Measurements from ENCODE around the gene KIF1B.

KIF1B gene

DNA sequence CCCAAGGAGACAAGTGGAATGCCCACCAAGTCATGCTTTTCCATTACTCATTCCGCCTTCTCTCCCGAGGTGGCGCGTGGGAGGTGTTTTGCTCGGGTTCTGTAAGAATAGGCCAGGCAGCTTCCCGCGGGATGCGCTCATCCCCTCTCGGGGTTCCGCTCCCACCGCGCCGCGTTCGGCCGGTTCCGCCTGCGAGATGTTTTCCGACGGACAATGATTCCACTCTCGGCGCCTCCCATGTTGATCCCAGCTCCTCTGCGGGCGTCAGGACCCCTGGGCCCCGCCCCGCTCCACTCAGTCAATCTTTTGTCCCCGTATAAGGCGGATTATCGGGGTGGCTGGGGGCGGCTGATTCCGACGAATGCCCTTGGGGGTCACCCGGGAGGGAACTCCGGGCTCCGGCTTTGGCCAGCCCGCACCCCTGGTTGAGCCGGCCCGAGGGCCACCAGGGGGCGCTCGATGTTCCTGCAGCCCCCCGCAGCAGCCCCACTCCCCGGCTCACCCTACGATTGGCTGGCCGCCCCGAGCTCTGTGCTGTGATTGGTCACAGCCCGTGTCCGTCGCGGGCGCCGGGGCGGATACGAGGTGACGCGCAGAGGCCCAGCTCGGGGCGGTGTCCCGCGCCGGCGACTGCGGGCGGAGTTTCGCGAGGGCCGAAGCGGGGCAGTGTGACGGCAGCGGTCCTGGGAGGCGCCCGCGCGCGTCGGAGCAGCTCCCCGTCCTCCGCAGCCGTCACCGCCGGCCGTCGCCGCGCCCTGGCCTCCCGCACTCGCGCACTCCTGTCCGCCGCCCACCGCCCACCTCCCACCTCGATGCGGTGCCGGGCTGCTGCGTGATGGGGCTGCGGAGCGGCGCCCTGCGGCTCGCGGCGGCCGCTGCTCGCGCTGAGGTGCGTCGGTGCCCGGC, at the start of gene KIF1B:
Gene KIF1B, plus strand, starts transcription at position 666 of the 906 bp plus-strand sequence. CDS start 21,759 bp downstream, outside the sequence.
- peak within 1 kb of the TSS; percentile 100 for H2AFZ ChIP-seq (ENCODE audit: low read depth, low read length, severe bottlenecking)
- H3K27ac ChIP-seq (ENCODE audit: low read depth, low read length) = no peak within 1 kb of the TSS

GRCh38 chr1:10160907-10161490, 49.4 kb upstream of the KIF1B start:
- Histone ChIP-seq H3K9me2 (replicated peaks; ENCODE audit: insufficient read depth, low read length) (no peaks in the 10 kb centered on the region), H3K4me3 (ENCODE audit: insufficient read depth, low read length, poor library complexity, severe bottlenecking) (no peak overlapping the region), H3K9me3 (ENCODE audit: insufficient read depth, low read length) (no peaks in the 10 kb centered on the region), H4K20me1 (ENCODE audit: low read depth, low read length) (no peaks in the 10 kb centered on the region), H3F3A (ENCODE audit: insufficient read depth) (no peaks in the 10 kb centered on the region), H3K4me2 (ENCODE audit: low read depth, low read length, poor library complexity, severe bottlenecking) (no peak overlapping the region), H3K27me3 (ENCODE audit: low read length) (no peaks in the 10 kb centered on the region), H3K9ac (ENCODE audit: low read length) (no peak overlapping the region), H3K79me2 (ENCODE audit: insufficient read depth, low read length) (no peaks in the 10 kb centered on the region), H3K27ac (ENCODE audit: low read depth, low read length) (no peak overlapping the region), H3K36me3 (ENCODE audit: low read length) (no peaks in the 10 kb centered on the region), H2AFZ (ENCODE audit: low read depth, low read length, severe bottlenecking) (no peak overlapping the region)
- TF ChIP-seq CTCF (IDR thresholded peaks at IDR 0.05; ENCODE audit: insufficient read depth, low read length, poor library complexity, severe bottlenecking) (no peak), EZH2phosphoT487 (conservative IDR thresholded peaks at IDR 0.05; ENCODE audit: low read length) (no peak)

More for the DNA sequence above, at the start of gene KIF1B:
- Histone ChIP-seq H3K4me2 (ENCODE audit: low read depth, low read length, poor library complexity, severe bottlenecking) (peak within 1 kb of the TSS; percentile 73), H3K9ac (ENCODE audit: low read length) (peak within 1 kb of the TSS; percentile 72), H3K9me2 (replicated peaks; ENCODE audit: insufficient read depth, low read length) (no peaks in the 10 kb centered on the region), H3K4me3 (ENCODE audit: insufficient read depth, low read length, poor library complexity, severe bottlenecking) (peak within 1 kb of the TSS; percentile 87), H3K9me3 (ENCODE audit: insufficient read depth, low read length) (no peaks in the 10 kb centered on the region), H3K27me3 (ENCODE audit: low read length) (no peaks in the 10 kb centered on the region), H4K20me1 (ENCODE audit: low read depth, low read length) (no peaks in the 10 kb centered on the region), H3F3A (ENCODE audit: insufficient read depth) (peaks cover 3% of the 10 kb centered on the region; the same call in 1 of the 2 replicates), H3K79me2 (ENCODE audit: insufficient read depth, low read length) (no peaks in the 10 kb centered on the region), H3K36me3 (ENCODE audit: low read length) (no peaks in the 10 kb centered on the region)
- TF ChIP-seq EZH2phosphoT487 (conservative IDR thresholded peaks at IDR 0.05; ENCODE audit: low read length) = no peak
- TF ChIP-seq CTCF (IDR thresholded peaks at IDR 0.05; ENCODE audit: insufficient read depth, low read length, poor library complexity, severe bottlenecking) = peak; percentile 96

- Histone ChIP-seq H3K9ac (ENCODE audit: low read length) (no peak overlapping the region), H3K36me3 (ENCODE audit: low read length) (no peaks in the 10 kb centered on the region), H4K20me1 (ENCODE audit: low read depth, low read length) (no peaks in the 10 kb centered on the region), H3K9me3 (ENCODE audit: insufficient read depth, low read length) (no peaks in the 10 kb centered on the region), H2AFZ (ENCODE audit: low read depth, low read length, severe bottlenecking) (no peak overlapping the region), H3F3A (ENCODE audit: insufficient read depth) (no peaks in the 10 kb centered on the region), H3K27me3 (ENCODE audit: low read length) (no peaks in the 10 kb centered on the region), H3K9me2 (replicated peaks; ENCODE audit: insufficient read depth, low read length) (no peaks in the 10 kb centered on the region), H3K4me3 (ENCODE audit: insufficient read depth, low read length, poor library complexity, severe bottlenecking) (no peak overlapping the region), H3K27ac (ENCODE audit: low read depth, low read length) (no peak overlapping the region), H3K79me2 (ENCODE audit: insufficient read depth, low read length) (no peaks in the 10 kb centered on the region), H3K4me2 (ENCODE audit: low read depth, low read length, poor library complexity, severe bottlenecking) (no peak overlapping the region)
- TF ChIP-seq CTCF (IDR thresholded peaks at IDR 0.05; ENCODE audit: insufficient read depth, low read length, poor library complexity, severe bottlenecking) (no peak), EZH2phosphoT487 (conservative IDR thresholded peaks at IDR 0.05; ENCODE audit: low read length) (no peak)
These were observed 48.7 kb upstream of the KIF1B start for GRCh38 chr1:10161541-10162290.
